Neural cell (in vitro differentiated cells): ENCODE results near the gene PPL. TPM values are rescaled to one million over a fixed set of nuclear protein-coding genes. Genes with fewer than 3 reads are reported as not detected.

ENCODE experiments used
- H2AFZ ChIP-seq: fragments of 200-600, 300-800 bp; sonication (generic), shearing (Covaris generic); 2 replicates; pipeline ENCODE4 v1.6.0; 2014; ENCODE audit warnings: low read depth, mild to moderate bottlenecking, antibody characterized with exemption, low read length, moderate library complexity
- H3F3A ChIP-seq: fragments of 200-600 bp; shearing (Covaris generic); 2 replicates; pipeline ENCODE4 v1.6.1; 2016; ENCODE audit warnings: mild to moderate bottlenecking, moderate library complexity, mixed read lengths, antibody characterized with exemption, low read length; ENCODE audit not compliant: insufficient read depth, poor library complexity, severe bottlenecking
- H3K27ac ChIP-seq: fragments of 200-600, 300-800 bp; sonication (generic), shearing (Covaris generic); 2 replicates; pipeline ENCODE4 v1.5.1; 2014; ENCODE audit warnings: mild to moderate bottlenecking, low read length, moderate library complexity
- H3K27me3 ChIP-seq: fragments of 300-800, 200-600 bp; sonication (generic), shearing (Covaris generic); 2 replicates; pipeline ENCODE4 v1.6.0; 2014; ENCODE audit warnings: mild to moderate bottlenecking, low read depth, low read length, moderate library complexity; ENCODE audit not compliant: insufficient read depth
- H3K36me3 ChIP-seq: fragments of 300-800, 200-600 bp; sonication (generic), shearing (Covaris generic); 2 replicates; pipeline ENCODE4 v1.5.1; 2014; ENCODE audit warnings: mild to moderate bottlenecking, antibody characterized with exemption, low read length, moderate library complexity; ENCODE audit not compliant: insufficient read depth
- H3K4me2 ChIP-seq: fragments of 300-800, 200-600 bp; sonication (generic), shearing (Covaris generic); 2 replicates; pipeline ENCODE4 v1.6.0; 2014; ENCODE audit warnings: mild to moderate bottlenecking, low read length
- H3K4me3 ChIP-seq: fragments of 300-800, 200-600 bp; sonication (generic), shearing (Covaris generic); 2 replicates; pipeline ENCODE4 v1.5.1; 2014; ENCODE audit warnings: mild to moderate bottlenecking, low read length, moderate library complexity
- H3K79me2 ChIP-seq: fragments of 200-600 bp; shearing (Covaris generic); replicated peaks from 2 replicates; pipeline ENCODE4 v1.6.0; 2014; ENCODE audit warnings: mild to moderate bottlenecking, low read length, moderate library complexity; ENCODE audit not compliant: insufficient read depth
- H3K9ac ChIP-seq: fragments of 300-800, 200-600 bp; sonication (generic), shearing (Covaris generic); 2 replicates; pipeline ENCODE4 v1.6.1; 2016; ENCODE audit warnings: mild to moderate bottlenecking, low read length, mixed read lengths
- H3K9me2 ChIP-seq: fragments of 200-600 bp; shearing (Covaris generic); 2 replicates; pipeline ENCODE4 v1.6.1; 2016; ENCODE audit warnings: mild to moderate bottlenecking, low read length, mixed read lengths; ENCODE audit not compliant: insufficient read depth
- H3K9me3 ChIP-seq: fragments of 200-600, 300-800 bp; sonication (generic), shearing (Covaris generic); 2 replicates; pipeline ENCODE4 v1.6.1; 2016; ENCODE audit warnings: mild to moderate bottlenecking, mixed run types, low read length, moderate library complexity, mixed read lengths
- H4K20me1 ChIP-seq: fragments of 200-600 bp; shearing (Covaris generic); 2 replicates; pipeline ENCODE4 v1.6.1; 2016; ENCODE audit warnings: mild to moderate bottlenecking, mixed run types; ENCODE audit not compliant: insufficient read depth
- CTCF ChIP-seq: fragments of 450-650 bp; IDR thresholded peaks from 2 replicates; pipeline ENCODE4 v1.5.1; 2014; ENCODE audit warnings: antibody characterized with exemption, mild to moderate bottlenecking, moderate library complexity; ENCODE audit not compliant: poor library complexity, severe bottlenecking
- EP300 ChIP-seq: fragments of 450-650 bp; conservative IDR thresholded peaks from 2 replicates; pipeline ENCODE4 v1.6.1; 2014; ENCODE audit warnings: antibody characterized with exemption, mild to moderate bottlenecking, moderate library complexity; ENCODE audit not compliant: poor library complexity, severe bottlenecking
- EZH2 ChIP-seq: fragments of 200-600, 300-800 bp; shearing (Covaris generic), sonication (generic); IDR thresholded peaks from 2 replicates; pipeline ENCODE4 v1.6.1; 2014; ENCODE audit warnings: antibody characterized with exemption, low read length, borderline replicate concordance, mild to moderate bottlenecking; ENCODE audit not compliant: insufficient read depth, poor library complexity, severe bottlenecking
- MXI1 ChIP-seq: fragments of 450-650 bp; conservative IDR thresholded peaks from 2 replicates; pipeline ENCODE4 v1.6.1; 2014; ENCODE audit warnings: antibody characterized with exemption, mild to moderate bottlenecking; ENCODE audit not compliant: poor library complexity, severe bottlenecking
- POLR2AphosphoS5 ChIP-seq: IDR thresholded peaks from 2 replicates; pipeline ENCODE4 v1.6.1; 2012
- RAD21 ChIP-seq: fragments of 450-650 bp; conservative IDR thresholded peaks from 2 replicates; pipeline ENCODE4 v1.6.1; 2014; ENCODE audit warnings: antibody characterized with exemption, mild to moderate bottlenecking, moderate library complexity
- REST ChIP-seq: IDR thresholded peaks from 2 replicates; pipeline ENCODE4 v1.6.1; 2012; ENCODE audit warnings: borderline replicate concordance
- SMC3 ChIP-seq: fragments of 450-650 bp; conservative IDR thresholded peaks from 2 replicates; pipeline ENCODE4 v1.6.1; 2014; ENCODE audit warnings: antibody characterized with exemption, mild to moderate bottlenecking, moderate library complexity; ENCODE audit not compliant: poor library complexity
- TAF1 ChIP-seq: IDR thresholded peaks from 2 replicates; pipeline ENCODE4 v1.6.1; 2012; ENCODE audit warnings: low read depth
- polyA plus RNA-seq: library from polyadenylated mRNA; depleted of rRNA; stranded (reverse); fragments of >200 nt; gene quantifications from 2 replicates; pipeline ENCODE4 v1.2.3, GENCODE V29; 2014

Gene PPL
- polyA plus RNA-seq, 1 donor from 2014 or later = 0.81 TPM

- H4K20me1 ChIP-seq = no peaks in the 10 kb centered on the region
- no peak overlapping the region for H3K27ac ChIP-seq
- H3F3A ChIP-seq = no peaks in the 10 kb centered on the region
- TF ChIP-seq TAF1 = no peak
- TF ChIP-seq EZH2 = no peak
- no peak for TF ChIP-seq SMC3
- no peak for TF ChIP-seq EP300
- TF ChIP-seq RAD21 = no peak
- TF ChIP-seq MXI1 = no peak
- no peak for TF ChIP-seq POLR2AphosphoS5
- no peak for TF ChIP-seq CTCF
- H3K36me3 ChIP-seq = no peaks in the 10 kb centered on the region
- no peaks in the 10 kb centered on the region for H3K9me2 ChIP-seq
- H3K4me3 ChIP-seq = no peak overlapping the region
- H3K79me2 ChIP-seq = peaks cover 23% of the 10 kb centered on the region
- H3K9me3 ChIP-seq = no peaks in the 10 kb centered on the region
- H3K9ac ChIP-seq = no peak overlapping the region
- H3K4me2 ChIP-seq = no peak overlapping the region
- H3K27me3 ChIP-seq = no peaks in the 10 kb centered on the region
- H2AFZ ChIP-seq = no peak overlapping the region
Observed at GRCh38 chr16:4868535-4868934, 68.4 kb downstream of the PPL start.

GRCh38 chr16:4868026-4868425, 68.9 kb downstream of the PPL start:
- Histone ChIP-seq H3K9ac (no peak overlapping the region), H3F3A (no peaks in the 10 kb centered on the region), H3K79me2 (peaks cover 24% of the 10 kb centered on the region), H4K20me1 (no peaks in the 10 kb centered on the region), H3K9me2 (no peaks in the 10 kb centered on the region), H3K27me3 (no peaks in the 10 kb centered on the region), H3K36me3 (no peaks in the 10 kb centered on the region), H3K4me3 (no peak overlapping the region), H2AFZ (no peak overlapping the region), H3K9me3 (no peaks in the 10 kb centered on the region), H3K4me2 (no peak overlapping the region), H3K27ac (no peak overlapping the region)
- no peak for TF ChIP-seq REST
- TF ChIP-seq CTCF = no peak
- TF ChIP-seq EZH2 = no peak
- TF ChIP-seq SMC3 = no peak
- TF ChIP-seq MXI1 = no peak
- TF ChIP-seq RAD21 = no peak
- no peak for TF ChIP-seq POLR2AphosphoS5
- no peak for TF ChIP-seq EP300
- no peak for TF ChIP-seq TAF1
